PFSK-1 (cell line): ENCODE measurements around the gene DGAT2.

Experiments
- POLR2AphosphoS5 ChIP-seq: IDR thresholded peaks from 2 replicates; pipeline ENCODE4 v1.6.1; 2012; ENCODE audit warnings: low read depth, mild to moderate bottlenecking, control low read depth, low read length, moderate library complexity
- SIN3A ChIP-seq: IDR thresholded peaks from 2 replicates; pipeline ENCODE4 v1.6.1; 2012; ENCODE audit warnings: mild to moderate bottlenecking, low read length, moderate library complexity, borderline replicate concordance; ENCODE audit not compliant: insufficient read depth
- TAF1 ChIP-seq: IDR thresholded peaks from 2 replicates; pipeline ENCODE4 v1.6.1; 2012; ENCODE audit warnings: low read length, control low read depth, borderline replicate concordance; ENCODE audit not compliant: insufficient read depth
- TF ChIP-seq, protein P1 (sequence below), 2 experiments: IDR thresholded peaks; 2 replicates each; pipeline versions ENCODE4 v1.6.1 to v1.8.0; 2011 to 2012; ENCODE audit warnings: low read depth in 2 of 2, low read length in 2 of 2, control low read depth in 1 of 2, inconsistent platforms in 1 of 2, mild to moderate bottlenecking in 1 of 2, moderate library complexity in 1 of 2; ENCODE audit not compliant: insufficient read depth in 1 of 2

DNA sequence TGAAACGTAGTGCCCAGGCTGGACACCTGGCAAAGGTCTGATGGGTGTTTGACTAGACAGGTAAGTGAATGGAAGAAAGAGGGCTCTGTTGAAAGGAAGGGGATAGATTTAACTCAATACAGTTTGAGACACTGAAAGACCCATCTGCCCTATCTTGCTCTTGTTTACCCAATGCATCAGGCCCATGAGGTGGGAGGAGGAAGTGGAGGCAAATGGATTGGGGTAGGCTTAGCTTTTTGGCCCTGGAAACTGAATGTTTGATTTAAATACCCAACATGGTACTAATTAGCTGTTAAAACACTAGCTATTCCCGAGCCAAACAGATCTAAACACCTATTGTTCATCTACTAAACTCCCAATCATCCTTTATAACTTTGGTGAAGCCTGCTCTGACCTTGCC is 42.9 kb downstream of the DGAT2 start:
- TF ChIP-seq, protein P1, sequence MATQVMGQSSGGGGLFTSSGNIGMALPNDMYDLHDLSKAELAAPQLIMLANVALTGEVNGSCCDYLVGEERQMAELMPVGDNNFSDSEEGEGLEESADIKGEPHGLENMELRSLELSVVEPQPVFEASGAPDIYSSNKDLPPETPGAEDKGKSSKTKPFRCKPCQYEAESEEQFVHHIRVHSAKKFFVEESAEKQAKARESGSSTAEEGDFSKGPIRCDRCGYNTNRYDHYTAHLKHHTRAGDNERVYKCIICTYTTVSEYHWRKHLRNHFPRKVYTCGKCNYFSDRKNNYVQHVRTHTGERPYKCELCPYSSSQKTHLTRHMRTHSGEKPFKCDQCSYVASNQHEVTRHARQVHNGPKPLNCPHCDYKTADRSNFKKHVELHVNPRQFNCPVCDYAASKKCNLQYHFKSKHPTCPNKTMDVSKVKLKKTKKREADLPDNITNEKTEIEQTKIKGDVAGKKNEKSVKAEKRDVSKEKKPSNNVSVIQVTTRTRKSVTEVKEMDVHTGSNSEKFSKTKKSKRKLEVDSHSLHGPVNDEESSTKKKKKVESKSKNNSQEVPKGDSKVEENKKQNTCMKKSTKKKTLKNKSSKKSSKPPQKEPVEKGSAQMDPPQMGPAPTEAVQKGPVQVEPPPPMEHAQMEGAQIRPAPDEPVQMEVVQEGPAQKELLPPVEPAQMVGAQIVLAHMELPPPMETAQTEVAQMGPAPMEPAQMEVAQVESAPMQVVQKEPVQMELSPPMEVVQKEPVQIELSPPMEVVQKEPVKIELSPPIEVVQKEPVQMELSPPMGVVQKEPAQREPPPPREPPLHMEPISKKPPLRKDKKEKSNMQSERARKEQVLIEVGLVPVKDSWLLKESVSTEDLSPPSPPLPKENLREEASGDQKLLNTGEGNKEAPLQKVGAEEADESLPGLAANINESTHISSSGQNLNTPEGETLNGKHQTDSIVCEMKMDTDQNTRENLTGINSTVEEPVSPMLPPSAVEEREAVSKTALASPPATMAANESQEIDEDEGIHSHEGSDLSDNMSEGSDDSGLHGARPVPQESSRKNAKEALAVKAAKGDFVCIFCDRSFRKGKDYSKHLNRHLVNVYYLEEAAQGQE (IDR thresholded peaks at IDR 0.05; ENCODE audit: insufficient read depth in 1 of 2, low read depth in 2 of 2, low read length in 2 of 2): no peak
- no peak for TF ChIP-seq POLR2AphosphoS5
- TF ChIP-seq SIN3A: no peak
- TF ChIP-seq TAF1: no peak
